GM10847 (cell line): ENCODE measurements around the gene BAG5.

Experiments used
- POLR2A ChIP-seq: IDR thresholded peaks from 2 replicates; pipeline ENCODE4 v1.6.1; 2011; ENCODE audit not compliant: insufficient read length; ENCODE audit errors: extremely low read depth

BAG5 gene

DNA sequence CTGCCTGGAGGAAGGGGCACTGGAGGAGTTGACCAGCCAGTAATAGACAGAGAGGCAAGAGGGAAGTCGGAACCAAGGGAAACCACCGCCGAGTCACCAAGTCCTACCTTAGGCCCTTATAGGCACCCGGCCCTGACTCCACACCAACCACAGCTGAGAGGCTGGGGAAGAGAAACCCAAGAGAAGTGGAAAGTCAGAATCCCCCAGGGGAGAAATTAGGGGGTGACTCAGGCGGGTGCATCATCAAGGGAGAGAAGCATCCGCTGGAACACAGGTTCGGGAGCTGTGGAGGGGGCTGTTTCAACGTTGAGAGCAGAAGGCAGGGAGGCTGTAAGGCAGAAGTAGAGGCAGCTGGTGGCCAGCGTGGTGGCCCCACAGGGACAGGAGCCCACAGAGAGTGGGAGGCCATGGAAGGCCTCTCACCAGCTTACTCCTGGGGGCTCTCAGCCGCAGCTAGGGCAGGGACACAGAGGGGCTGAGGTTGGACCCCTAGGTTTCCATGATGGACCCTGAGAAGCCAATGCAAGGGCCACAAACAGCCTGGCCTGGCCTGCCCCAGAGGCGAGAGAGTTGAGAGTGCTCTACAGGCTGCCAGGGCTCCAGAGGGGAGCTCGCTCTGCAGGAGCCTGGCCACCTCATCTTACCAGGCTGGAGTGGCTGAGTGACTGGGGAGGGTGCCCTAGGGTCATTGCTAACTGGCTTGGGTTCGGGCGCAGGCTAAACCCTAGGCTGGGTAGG lies 34.9 kb downstream of the BAG5 start:
- TF ChIP-seq POLR2A = no peak

DNA sequence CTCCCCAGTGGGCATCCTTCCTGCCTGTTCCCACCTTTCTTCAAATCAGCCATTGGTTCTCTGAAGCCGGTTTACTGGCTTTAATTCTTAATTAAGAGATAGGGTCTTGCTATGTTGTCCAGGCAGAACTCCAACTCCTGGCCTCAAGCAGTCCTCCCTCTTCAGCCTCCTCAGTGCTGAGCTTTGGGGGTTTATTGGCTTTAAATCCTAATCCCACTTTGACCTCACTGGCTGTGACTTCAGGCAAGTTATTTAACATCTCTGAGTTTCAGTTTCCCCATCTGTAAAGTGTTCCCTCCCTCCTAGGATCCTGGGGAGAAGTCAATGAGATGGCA lies 35.6 kb downstream of the BAG5 start:
- no peak for TF ChIP-seq POLR2A

DNA sequence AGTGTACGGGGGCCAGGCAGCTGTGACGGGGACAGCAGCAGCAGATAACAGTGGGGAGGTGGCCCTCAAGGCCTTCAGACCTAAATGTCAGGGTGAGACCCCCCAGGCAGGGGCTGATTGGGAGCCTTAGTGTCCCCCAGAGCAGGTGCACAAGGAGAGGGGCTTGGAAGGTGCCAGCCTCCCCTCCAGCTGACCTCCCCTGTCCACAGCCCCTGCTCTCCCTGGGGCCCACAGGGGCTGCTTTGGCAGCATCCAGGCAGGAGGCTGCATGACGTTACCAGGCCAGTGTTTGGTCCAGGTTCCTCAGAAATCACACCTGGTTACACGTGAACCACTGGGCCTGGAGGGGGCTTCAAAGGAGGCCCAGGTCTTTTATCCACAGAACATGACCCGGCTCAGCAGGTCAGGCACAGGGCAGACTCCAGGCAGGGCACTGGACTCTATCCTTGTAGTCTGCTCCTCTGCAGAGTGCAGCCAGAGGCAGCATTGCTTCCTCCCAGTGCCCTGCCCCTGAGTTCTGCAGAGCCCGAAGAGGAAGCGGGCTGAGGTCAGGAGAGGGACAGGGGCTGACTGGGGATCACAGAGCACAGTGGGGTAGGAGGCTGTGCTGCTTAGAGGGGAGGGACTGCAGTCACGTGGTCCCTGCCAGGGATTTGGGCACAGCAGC lies 36.1 kb downstream of the BAG5 start:
- no peak for TF ChIP-seq POLR2A

DNA sequence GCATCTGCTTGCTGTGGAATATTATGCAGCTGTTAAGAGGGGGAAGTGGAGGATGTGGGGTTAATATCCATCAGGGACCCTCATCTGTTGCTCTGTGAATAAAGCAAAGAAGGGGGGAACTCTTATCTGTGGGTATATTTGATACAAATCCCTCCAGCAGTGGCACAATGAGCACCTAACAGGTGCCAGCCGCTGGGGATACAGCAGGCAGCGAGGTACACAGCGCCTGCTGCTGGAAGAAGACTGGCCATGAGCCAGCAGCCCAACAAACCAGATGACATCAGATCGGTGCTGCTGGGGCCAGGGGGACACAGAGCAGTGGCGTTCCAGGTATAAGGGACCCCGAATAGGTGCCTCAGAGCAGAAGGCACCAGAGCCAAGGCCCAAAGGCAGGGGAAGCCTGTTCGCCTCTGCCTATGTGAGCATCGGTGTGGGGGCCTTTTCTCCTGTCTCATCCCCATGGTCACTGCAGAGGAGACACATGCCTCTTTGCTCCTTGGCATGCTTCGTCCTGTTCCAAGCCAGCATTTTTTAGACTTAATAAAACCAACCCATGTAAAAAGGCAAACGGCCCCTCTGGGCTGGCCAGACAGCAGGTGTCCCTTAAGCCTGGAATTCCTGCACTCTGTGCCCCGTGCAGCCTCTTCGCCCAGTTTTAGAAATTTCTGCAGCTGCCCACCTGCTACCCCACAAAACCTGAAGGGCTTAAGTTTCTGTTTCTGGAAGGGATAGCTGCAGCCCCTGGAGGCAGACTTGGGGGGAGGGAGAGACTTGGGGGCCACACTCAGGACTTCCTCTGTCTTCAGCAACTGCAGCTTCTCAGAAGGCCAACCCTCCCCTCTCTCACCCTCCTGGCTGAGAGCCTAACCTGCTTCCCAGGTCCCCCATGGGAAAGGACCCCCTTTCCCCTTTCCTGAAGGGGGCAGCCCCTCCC lies 38.2 kb downstream of the BAG5 start:
- no peak for TF ChIP-seq POLR2A

DNA sequence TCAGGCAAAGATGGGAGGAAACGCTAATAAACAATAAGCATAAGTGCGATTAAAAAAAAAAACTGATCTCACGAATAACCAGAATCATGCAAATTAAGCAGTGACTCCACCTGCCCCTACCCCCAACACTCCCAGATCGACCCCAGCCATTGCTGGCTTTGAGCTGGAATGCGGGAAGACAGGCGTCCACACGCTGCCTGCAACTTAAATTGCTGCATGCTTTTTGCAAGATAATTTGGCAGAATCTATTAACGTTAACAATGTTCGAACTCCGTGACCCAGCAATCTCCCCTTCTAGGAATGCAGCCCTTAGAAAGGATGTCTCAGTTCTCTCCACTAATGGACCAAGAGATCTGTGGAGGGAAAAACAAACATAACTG lies 38.9 kb downstream of the BAG5 start:
- no peak for TF ChIP-seq POLR2A

DNA sequence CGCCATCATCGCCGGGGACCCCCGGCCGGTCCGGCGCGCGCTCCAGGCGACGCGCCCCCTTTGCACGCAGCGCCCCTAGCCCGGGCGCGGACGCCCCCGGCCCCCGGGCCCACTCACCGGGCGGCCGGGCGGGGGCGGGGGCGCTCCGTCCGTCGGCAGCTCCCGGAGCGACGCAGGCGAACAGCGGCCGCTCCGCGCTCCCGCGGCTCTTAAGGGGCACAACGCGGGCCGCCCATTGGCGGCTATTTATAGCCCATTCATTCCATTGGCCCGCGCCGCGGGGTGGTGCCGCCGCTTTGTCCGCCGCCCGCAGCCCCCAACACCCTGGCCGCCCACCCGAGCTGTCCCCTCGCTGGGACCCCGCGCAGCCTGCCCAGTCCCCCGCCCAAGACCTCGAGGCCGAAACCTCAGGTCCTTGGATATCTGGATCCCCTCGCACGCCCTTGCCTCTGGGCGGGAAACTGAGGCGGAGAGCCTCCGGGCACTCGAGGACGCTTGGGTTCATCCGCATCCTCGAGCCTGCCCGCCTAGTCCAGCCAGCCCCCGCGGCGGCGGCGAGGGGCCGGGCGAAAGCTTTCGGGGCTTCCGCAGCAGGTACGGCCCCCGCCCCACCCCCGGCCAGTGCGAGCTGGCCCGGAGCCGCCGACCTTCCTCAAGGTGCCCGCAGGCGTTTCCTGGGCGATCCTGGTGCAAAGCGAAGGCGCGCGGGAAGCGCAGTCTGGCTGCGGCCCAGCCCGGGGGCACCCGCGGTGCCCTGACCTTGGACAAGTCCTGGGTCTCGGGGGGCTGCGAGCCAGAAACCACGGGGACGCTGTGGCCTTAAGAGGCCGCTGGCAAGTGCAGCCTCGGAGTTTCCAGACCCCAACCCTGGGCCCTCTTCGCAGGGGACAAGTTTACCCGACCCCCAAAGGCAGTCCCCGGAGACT lies 39.5 kb downstream of the BAG5 start, which contains the start of gene CKB:
Gene CKB (minus strand): TSS at position 182 of the 926 bp plus-strand sequence. CDS start 337 bp downstream, outside the sequence.
- no peak for TF ChIP-seq POLR2A

DNA sequence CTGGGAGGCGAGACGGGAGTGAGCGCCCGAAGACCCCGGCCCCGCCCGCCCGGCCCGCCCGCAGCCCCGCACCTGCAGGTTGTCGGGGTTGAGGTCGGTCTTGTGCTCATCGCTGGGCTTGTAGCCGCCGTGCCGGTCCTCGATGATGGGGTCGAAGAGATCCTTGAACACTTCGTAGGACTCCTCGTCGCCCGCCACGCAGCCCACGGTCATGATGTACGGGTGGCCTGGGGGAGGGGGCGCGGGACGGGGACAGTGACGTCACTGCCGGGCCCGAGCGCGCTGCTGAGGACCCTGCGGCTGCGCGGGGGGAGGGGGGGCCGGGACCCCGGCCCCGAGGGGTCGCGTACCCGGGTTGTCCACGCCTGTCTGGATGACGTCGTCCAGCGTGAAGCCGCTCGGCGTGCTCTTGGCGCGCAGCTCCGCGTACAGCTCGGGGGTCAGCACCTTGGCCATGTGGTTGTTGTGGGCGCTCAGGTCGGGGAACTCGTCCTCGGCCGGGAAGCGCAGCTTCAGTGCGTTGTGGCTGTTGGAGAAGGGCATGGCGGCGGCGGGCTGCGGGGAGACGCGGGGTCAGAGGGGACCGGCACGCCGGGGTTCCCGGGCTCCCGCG lies 40.4 kb downstream of the BAG5 start:
- no peak for TF ChIP-seq POLR2A

DNA sequence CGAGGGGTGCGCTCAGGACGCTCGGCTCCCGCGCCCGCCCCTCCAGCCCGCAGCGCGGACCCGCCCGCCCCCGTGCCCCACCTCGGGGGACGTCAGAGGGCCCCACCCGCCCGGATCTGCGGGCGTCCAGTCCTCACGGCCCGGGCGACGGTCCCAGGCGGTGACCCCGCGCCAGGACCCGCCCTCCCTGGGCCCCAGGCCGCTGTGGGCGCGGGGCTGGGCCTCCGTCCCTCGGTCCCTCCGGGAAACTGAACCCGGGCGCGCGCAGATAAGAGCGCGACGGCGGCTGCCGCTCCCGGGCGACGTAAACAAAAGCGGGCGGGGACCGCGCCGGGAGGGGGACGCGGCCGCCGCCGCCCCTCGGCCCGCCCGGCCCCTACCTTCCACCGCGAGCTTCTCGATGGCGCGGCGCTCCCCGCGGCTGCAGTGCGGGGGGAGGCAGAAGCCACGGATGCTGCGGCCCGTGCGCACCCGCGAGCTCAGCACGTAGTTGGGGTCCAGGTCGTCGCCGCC lies 41.0 kb downstream of the BAG5 start:
- TF ChIP-seq POLR2A = no peak

DNA sequence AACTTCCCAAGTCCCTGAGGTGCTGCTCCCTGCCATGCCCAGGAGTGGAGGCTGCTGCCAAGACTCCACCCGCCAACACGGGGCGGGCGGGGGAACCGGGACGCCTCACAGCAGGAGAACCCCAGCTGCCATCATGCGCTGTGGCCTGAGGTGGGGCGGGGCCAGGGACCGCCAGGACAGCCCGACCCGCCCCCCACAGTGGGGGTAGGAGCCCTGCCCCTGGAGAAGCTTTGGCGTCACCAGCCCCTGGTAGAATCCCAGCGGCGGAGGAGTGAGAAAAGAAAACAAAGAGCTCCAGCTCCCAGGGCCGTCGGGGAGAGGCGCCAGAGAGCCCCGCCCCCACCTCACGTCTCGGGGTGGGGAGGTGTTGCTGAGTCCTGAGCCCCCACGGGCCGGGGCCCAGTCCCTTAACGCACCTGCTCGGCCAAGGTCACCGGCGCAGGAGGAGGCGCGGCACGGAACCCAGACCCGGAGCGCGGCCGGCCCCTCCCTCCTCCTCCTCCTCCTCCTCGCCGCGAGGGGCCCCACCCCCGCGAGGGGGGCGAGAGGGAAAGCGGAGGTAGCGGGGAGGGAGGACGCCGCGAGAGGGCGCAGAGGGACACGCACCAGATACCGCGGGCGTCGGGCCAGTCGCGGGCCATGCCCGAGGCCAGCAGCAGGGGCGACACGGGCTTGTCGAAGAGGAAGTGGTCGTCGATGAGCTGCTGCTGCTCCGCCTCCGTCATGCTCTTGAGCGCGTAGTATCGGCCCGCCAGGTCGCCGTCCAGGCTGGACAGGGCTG lies 41.6 kb downstream of the BAG5 start:
- TF ChIP-seq POLR2A = no peak

DNA sequence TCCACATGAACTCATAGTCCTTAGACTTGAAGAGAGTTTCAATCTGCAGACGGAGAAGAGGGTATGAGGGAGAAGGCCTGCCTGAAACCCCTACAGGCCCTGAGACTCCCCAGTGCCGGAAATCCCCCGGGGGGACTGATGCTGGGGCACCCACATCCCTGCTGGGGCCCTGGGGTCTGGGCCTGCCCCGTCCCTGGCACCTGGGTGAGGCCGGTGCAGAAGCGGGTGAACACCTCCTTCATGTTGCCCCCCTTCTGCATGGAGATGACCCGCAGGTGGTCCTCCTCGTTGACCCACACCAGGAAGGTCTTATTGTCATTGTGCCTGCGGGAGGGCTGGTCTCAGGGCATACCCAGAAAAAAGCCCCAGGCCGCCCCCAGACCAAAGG lies 42.2 kb downstream of the BAG5 start:
- no peak for TF ChIP-seq POLR2A

DNA sequence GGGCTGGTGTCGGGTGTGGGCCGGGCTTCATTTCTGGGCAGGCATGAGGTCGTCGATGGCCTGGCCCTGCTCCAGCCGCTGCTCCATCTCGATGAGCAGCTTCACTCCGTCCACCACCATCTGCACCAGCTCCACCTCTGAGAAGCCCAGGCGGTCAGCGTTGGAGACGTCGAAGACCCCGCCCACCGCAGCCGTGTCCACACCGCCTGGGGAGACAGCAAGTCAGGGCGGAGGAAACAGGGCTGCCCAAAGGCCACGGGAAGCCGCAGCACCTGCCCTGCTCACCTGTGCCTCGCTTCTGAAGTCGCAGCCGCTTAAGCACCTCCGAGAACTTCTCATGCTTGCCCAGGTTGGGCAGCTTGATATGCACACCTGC lies 42.6 kb downstream of the BAG5 start:
- TF ChIP-seq POLR2A = no peak

DNA sequence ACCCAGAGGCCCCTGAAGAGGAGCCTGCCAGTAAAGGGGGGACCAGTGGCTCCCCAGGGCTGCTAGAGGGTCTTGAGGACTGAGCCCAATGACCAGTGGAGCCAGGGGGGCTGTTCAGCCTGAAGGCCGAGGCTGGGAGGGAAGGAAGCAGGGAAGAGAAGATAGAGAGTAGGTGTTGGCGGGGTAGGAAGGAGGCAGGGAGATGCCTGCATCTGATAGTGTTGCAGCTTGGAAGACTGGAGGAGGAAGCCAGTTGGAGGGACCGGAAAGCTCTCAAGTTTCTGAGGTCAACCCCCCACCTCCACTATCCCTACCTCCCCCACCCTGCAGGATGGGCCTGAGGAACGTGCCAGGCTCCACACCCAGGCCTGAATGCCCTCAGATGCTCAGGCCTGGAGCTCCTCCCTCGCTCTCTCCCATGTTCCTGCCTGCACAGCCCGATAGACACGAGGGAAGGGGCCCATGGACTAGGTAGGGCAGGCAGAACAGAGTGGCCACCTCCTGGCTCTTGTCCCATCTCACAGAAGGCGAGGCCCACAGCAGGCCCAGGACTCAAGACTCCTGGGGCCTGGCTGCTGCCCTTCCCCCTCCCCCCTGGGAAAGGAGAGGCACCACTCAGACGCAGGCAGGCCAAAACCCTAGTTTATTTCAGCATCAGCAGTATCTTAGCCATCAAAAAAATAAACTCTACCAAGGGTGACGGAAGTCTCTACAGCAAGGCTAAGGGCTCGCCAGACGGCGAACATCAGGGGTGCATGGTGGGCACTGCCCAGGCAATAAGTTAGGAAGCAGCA lies 43.2 kb downstream of the BAG5 start:
- TF ChIP-seq POLR2A = no peak
